Vagina (tissue), 2 donors: ENCODE results near the gene FAM81B. TPM values are rescaled to one million over a fixed set of nuclear protein-coding genes. Genes with fewer than 3 reads are reported as not detected.

ENCODE experiments used
- DNase-seq, 2 donors: peaks; one replicate each; pipeline ENCODE4 v3.0.0-alpha.2; 2017; ENCODE audit errors: extremely low spot score in 2 of 2
- H3K27ac ChIP-seq: fragments of 200-600 bp; sonication (generic); one replicate; pipeline ENCODE4 v1.5.1; 2019
- H3K27me3 ChIP-seq: fragments of 200-600 bp; sonication (generic); one replicate; pipeline ENCODE4 v1.5.1; 2019
- H3K36me3 ChIP-seq, 2 donors: fragments of 200-600 bp; sonication (generic); one replicate each; pipeline ENCODE4 v1.5.1; 2017 to 2019
- H3K4me1 ChIP-seq: fragments of 200-600 bp; sonication (generic); one replicate; pipeline ENCODE4 v1.5.1; 2019
- H3K4me3 ChIP-seq, 2 donors: fragments of 200-600 bp; sonication (generic); 1 replicate in 1 of 2; 2 replicates in 1 of 2; pipeline ENCODE4 v1.5.1; 2016 to 2019
- H3K9me3 ChIP-seq: fragments of 200-600 bp; sonication (generic); one replicate; pipeline ENCODE4 v1.5.1; 2019
- CTCF ChIP-seq, 3 experiments: fragments of 450-650 bp in 2 of 3; fragments of 200-600 bp in 1 of 3; sonication (generic) in 1 of 3; IDR thresholded peaks; one replicate each; pipeline ENCODE4 v1.5.1; 2017 to 2019; ENCODE audit warnings: antibody characterized with exemption in 3 of 3, mild to moderate bottlenecking in 2 of 3, moderate library complexity in 2 of 3
- POLR2A ChIP-seq, 2 donors: fragments of 450-650 bp; IDR thresholded peaks; one replicate each; pipeline ENCODE4 v1.6.1; 2017; ENCODE audit warnings: antibody characterized with exemption in 2 of 2, mild to moderate bottlenecking in 2 of 2, moderate library complexity in 2 of 2
- POLR2AphosphoS5 ChIP-seq, 2 donors: sonication (generic); formaldehyde crosslinking; IDR thresholded peaks; one replicate each; pipeline ENCODE4 v1.9.0; 2017; ENCODE audit warnings: antibody characterized with exemption in 2 of 2, mild to moderate bottlenecking in 2 of 2, low read depth in 1 of 2; ENCODE audit not compliant: insufficient read depth in 1 of 2
- intact Hi-C: fragments of 100-400 bp; cut with DNase I; formaldehyde crosslinking; loops from one replicate; pipeline ENCODE4 v1.15.1; 2023
- total RNA-seq: library from RNA; depleted of rRNA; stranded (reverse); fragments of >200 nt; gene quantifications from one replicate; pipeline ENCODE4 v1.2.3, GENCODE V29; 2016

Gene FAM81B
- total RNA-seq, 1 donor from 2014 or later = not detected

GRCh38 chr5:95449460-95449859 is 58.3 kb downstream of the FAM81B start:
- Histone ChIP-seq H3K9me3 (no peaks in the 10 kb centered on the region), H3K36me3 (no peaks in the 10 kb centered on the region), H3K4me1 (no peaks in the 10 kb centered on the region), H3K27me3 (no peaks in the 10 kb centered on the region), H3K4me3 (no peak overlapping the region), H3K27ac (no peak overlapping the region)
- no peak for TF ChIP-seq POLR2AphosphoS5 (IDR thresholded peaks at IDR 0.05; ENCODE audit: insufficient read depth in 1 of 2, low read depth in 1 of 2)
- no peak for TF ChIP-seq CTCF (IDR thresholded peaks at IDR 0.05)
- TF ChIP-seq POLR2A (IDR thresholded peaks at IDR 0.05) = no peak
- DNase-seq = no peak
- intact Hi-C loops = no loop called here

DNA sequence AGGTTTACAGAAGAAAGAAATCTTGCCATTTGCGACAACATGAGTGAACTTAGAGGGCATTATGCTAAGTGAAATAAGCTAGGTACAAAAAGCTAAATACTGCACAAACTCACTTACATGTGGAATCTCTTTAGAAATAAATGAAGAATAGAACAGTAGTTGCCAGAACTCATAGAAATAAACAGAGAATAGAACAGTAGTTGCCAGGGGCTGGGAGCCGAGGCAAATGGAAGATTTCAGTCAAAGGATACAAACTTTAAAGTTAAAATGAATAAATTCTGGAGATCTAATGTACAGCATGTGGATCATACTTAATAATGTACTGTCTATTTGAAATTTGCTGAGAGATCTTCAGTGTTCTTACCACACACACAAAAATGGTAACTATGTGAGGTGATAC is 63.4 kb downstream of the FAM81B start:
- H3K27ac ChIP-seq = no peak overlapping the region
- no peaks in the 10 kb centered on the region for H3K27me3 ChIP-seq
- no peaks in the 10 kb centered on the region for H3K36me3 ChIP-seq
- intact Hi-C loops = no loop called here
- H3K4me3 ChIP-seq = no peak overlapping the region
- H3K4me1 ChIP-seq = no peaks in the 10 kb centered on the region
- H3K9me3 ChIP-seq = no peaks in the 10 kb centered on the region
- no peak for DNase-seq
- TF ChIP-seq CTCF (IDR thresholded peaks at IDR 0.05) (no peak), POLR2AphosphoS5 (IDR thresholded peaks at IDR 0.05; ENCODE audit: insufficient read depth in 1 of 2, low read depth in 1 of 2) (no peak), POLR2A (IDR thresholded peaks at IDR 0.05) (no peak)

DNA sequence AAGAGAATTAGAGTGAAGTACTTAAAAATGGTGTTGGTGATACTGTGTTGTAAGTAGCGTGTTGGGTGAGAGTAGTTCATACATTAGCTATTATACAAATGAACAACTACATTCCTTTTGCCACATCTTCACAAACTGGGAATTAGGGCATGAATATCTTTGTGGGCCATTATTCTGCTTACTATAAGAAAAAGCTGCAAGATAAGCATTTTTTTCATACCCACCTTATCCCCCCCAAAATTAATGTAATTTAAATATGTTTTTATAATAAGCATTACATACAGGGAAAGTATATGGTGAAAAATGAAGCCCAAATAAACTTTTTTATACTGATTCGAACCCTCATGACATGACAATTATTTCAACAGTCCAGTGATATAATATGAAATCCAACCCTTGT is 69.5 kb downstream of the FAM81B start:
- H3K27ac ChIP-seq = no peak overlapping the region
- TF ChIP-seq CTCF (IDR thresholded peaks at IDR 0.05) = no peak
- no peak for TF ChIP-seq POLR2AphosphoS5 (IDR thresholded peaks at IDR 0.05; ENCODE audit: insufficient read depth in 1 of 2, low read depth in 1 of 2)
- TF ChIP-seq POLR2A (IDR thresholded peaks at IDR 0.05) = no peak
- H3K27me3 ChIP-seq = no peaks in the 10 kb centered on the region
- no peak for DNase-seq
- intact Hi-C loops = no loop called here
- H3K4me1 ChIP-seq = no peaks in the 10 kb centered on the region
- H3K9me3 ChIP-seq = no peaks in the 10 kb centered on the region
- H3K36me3 ChIP-seq = peaks cover 0 to 18% of the 10 kb centered on the region in 2 donors
- no peak overlapping the region for H3K4me3 ChIP-seq

DNA sequence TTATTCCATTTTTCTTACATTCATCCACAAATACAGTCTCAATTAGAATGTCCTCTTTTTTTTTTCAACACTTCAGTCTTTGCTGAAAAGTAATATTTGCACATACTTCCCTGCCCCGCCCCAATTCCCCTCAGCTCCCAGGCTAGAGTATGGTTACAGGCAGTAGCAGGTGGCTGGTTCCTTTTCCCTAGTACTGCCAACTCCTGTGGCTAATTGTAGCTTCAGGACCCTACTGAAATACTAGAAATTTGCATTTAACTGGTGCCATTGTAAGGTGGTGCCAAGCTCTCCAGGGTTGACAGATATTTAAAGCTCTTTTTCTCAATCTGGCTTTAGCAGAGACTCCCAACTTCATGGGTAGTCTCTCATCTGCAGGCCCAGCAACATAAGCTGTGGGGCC is 80.3 kb downstream of the FAM81B start:
- no peak overlapping the region for H3K4me3 ChIP-seq
- intact Hi-C loops = no loop called here
- no peak for DNase-seq

DNA sequence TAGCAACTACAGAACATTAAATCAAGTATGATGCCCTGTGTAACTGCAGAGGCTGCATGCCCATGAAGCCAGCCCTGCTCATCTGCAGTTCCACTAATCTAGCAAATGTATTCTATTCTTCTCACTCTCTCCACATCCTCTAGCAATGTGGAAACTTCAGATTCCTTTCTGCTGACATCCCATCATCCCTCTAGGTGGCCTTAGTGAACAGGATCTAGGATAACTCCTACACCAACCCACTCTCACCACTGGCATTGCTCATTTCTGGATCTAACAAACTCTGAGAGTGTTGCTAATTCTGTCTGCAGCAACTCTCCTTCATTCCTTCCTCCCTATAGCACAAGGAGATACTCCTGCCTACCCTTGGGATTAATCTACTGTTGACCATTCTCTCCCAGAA is 80.8 kb downstream of the FAM81B start:
- no peaks in the 10 kb centered on the region for H3K27me3 ChIP-seq
- no peaks in the 10 kb centered on the region for H3K9me3 ChIP-seq
- no peaks in the 10 kb centered on the region for H3K4me1 ChIP-seq
- no peak for DNase-seq
- no peak overlapping the region for H3K4me3 ChIP-seq
- peaks cover 0 to 50% of the 10 kb centered on the region in 2 donors for H3K36me3 ChIP-seq
- intact Hi-C loops = no loop called here
- no peak overlapping the region for H3K27ac ChIP-seq
- no peak for TF ChIP-seq POLR2AphosphoS5 (IDR thresholded peaks at IDR 0.05; ENCODE audit: insufficient read depth in 1 of 2, low read depth in 1 of 2)
- TF ChIP-seq CTCF (IDR thresholded peaks at IDR 0.05) = no peak
- no peak for TF ChIP-seq POLR2A (IDR thresholded peaks at IDR 0.05)

More for the DNA sequence above, 80.3 kb downstream of the FAM81B start:
- H3K4me1 ChIP-seq = no peaks in the 10 kb centered on the region
- H3K9me3 ChIP-seq = no peaks in the 10 kb centered on the region
- H3K27ac ChIP-seq = no peak overlapping the region
- TF ChIP-seq POLR2A (IDR thresholded peaks at IDR 0.05) = no peak
- no peak for TF ChIP-seq POLR2AphosphoS5 (IDR thresholded peaks at IDR 0.05; ENCODE audit: insufficient read depth in 1 of 2, low read depth in 1 of 2)
- H3K36me3 ChIP-seq = peaks cover 0 to 51% of the 10 kb centered on the region in 2 donors
- no peaks in the 10 kb centered on the region for H3K27me3 ChIP-seq
